Measurements from ENCODE around the gene ARHGEF4. TPM values are rescaled to one million over a fixed set of nuclear protein-coding genes. Genes with fewer than 3 reads are reported as not detected.

Gene ARHGEF4
- total RNA-seq, 1 donor from 2014 or later, result 4.8 TPM

GRCh38 chr2:130835766-130836015 is 1.0 kb upstream of the ARHGEF4 start:
- no peak overlapping the region for H3K4me3 Mint-ChIP-seq (ENCODE audit: unreplicated experiment)
- Histone ChIP-seq H3K79me2 (ENCODE audit: insufficient read depth, low read length) (no peaks in the 10 kb centered on the region), H3K27me3 (ENCODE audit: insufficient read depth, low read length) (peaks cover 28% of the 10 kb centered on the region), H3K4me3 (ENCODE audit: insufficient read depth, low read depth, low read length) (no peak overlapping the region), H3K27ac (ENCODE audit: low read depth, low read length) (no peak overlapping the region), H3K4me1 (ENCODE audit: insufficient read depth, low read length) (peaks cover 13% of the 10 kb centered on the region), H2AFZ (ENCODE audit: low read depth, low read length) (no peak overlapping the region), H3K4me2 (ENCODE audit: low read length) (no peak overlapping the region), H3K36me3 (ENCODE audit: insufficient read depth, low read length) (no peaks in the 10 kb centered on the region), H3K9me3 (ENCODE audit: insufficient read depth, low read depth, low read length) (no peaks in the 10 kb centered on the region), H4K20me1 (ENCODE audit: insufficient read depth, low read length) (no peaks in the 10 kb centered on the region), H3K9ac (ENCODE audit: low read length) (no peak overlapping the region)
- no peaks in the 10 kb centered on the region for H3K36me3 Mint-ChIP-seq (ENCODE audit: low read depth, unreplicated experiment)
- FAIRE-seq, result no peak
- no peak overlapping the region for H3K27ac Mint-ChIP-seq (ENCODE audit: unreplicated experiment)
- TF ChIP-seq CTCF (IDR thresholded peaks at IDR 0.05; ENCODE audit: insufficient read depth, low read depth, low read length) (no peak), EZH2 (IDR thresholded peaks at IDR 0.05; ENCODE audit: insufficient read depth, low read length) (no peak)
- H3K4me1 Mint-ChIP-seq (ENCODE audit: low read depth, unreplicated experiment), result peaks cover 7% of the 10 kb centered on the region
- no peaks in the 10 kb centered on the region for H3K9me3 Mint-ChIP-seq (ENCODE audit: unreplicated experiment)
- peaks cover 40% of the 10 kb centered on the region for H3K27me3 Mint-ChIP-seq (ENCODE audit: low read depth, unreplicated experiment)
- DNase-seq (ENCODE audit: low read depth), result no peak

- Histone ChIP-seq H3K4me3 (ENCODE audit: insufficient read depth, low read depth, low read length) (peak overlapping the region; percentile 17), H2AFZ (ENCODE audit: low read depth, low read length) (peak overlapping the region; percentile 66), H4K20me1 (ENCODE audit: insufficient read depth, low read length) (no peaks in the 10 kb centered on the region), H3K36me3 (ENCODE audit: insufficient read depth, low read length) (no peaks in the 10 kb centered on the region), H3K9me3 (ENCODE audit: insufficient read depth, low read depth, low read length) (no peaks in the 10 kb centered on the region), H3K4me1 (ENCODE audit: insufficient read depth, low read length) (peaks cover 13% of the 10 kb centered on the region), H3K27me3 (ENCODE audit: insufficient read depth, low read length) (peaks cover 30% of the 10 kb centered on the region), H3K79me2 (ENCODE audit: insufficient read depth, low read length) (no peaks in the 10 kb centered on the region), H3K27ac (ENCODE audit: low read depth, low read length) (no peak overlapping the region), H3K9ac (ENCODE audit: low read length) (no peak overlapping the region), H3K4me2 (ENCODE audit: low read length) (peak overlapping the region; percentile 71)
- Mint-ChIP-seq H3K36me3 (ENCODE audit: low read depth, unreplicated experiment) (no peaks in the 10 kb centered on the region), H3K4me1 (ENCODE audit: low read depth, unreplicated experiment) (peaks cover 7% of the 10 kb centered on the region), H3K27me3 (ENCODE audit: low read depth, unreplicated experiment) (peaks cover 45% of the 10 kb centered on the region), H3K9me3 (ENCODE audit: unreplicated experiment) (no peaks in the 10 kb centered on the region), H3K4me3 (ENCODE audit: unreplicated experiment) (no peak overlapping the region), H3K27ac (ENCODE audit: unreplicated experiment) (no peak overlapping the region)
- TF ChIP-seq EZH2 (IDR thresholded peaks at IDR 0.05; ENCODE audit: insufficient read depth, low read length) (peak; percentile 59), CTCF (IDR thresholded peaks at IDR 0.05; ENCODE audit: insufficient read depth, low read depth, low read length) (no peak)
- DNase-seq (ENCODE audit: low read depth) (no peak), FAIRE-seq (no peak)
Observed at GRCh38 chr2:130837175-130837810, 579 bp downstream of the ARHGEF4 start.

- Histone ChIP-seq H4K20me1 (ENCODE audit: insufficient read depth, low read length) (no peaks in the 10 kb centered on the region), H3K36me3 (ENCODE audit: insufficient read depth, low read length) (no peaks in the 10 kb centered on the region), H3K4me2 (ENCODE audit: low read length) (no peak overlapping the region), H3K4me1 (ENCODE audit: insufficient read depth, low read length) (peaks cover 13% of the 10 kb centered on the region), H3K27ac (ENCODE audit: low read depth, low read length) (no peak overlapping the region), H3K9me3 (ENCODE audit: insufficient read depth, low read depth, low read length) (no peaks in the 10 kb centered on the region), H3K4me3 (ENCODE audit: insufficient read depth, low read depth, low read length) (no peak overlapping the region), H3K79me2 (ENCODE audit: insufficient read depth, low read length) (no peaks in the 10 kb centered on the region), H3K27me3 (ENCODE audit: insufficient read depth, low read length) (peaks cover 33% of the 10 kb centered on the region), H2AFZ (ENCODE audit: low read depth, low read length) (no peak overlapping the region), H3K9ac (ENCODE audit: low read length) (no peak overlapping the region)
- Mint-ChIP-seq H3K9me3 (ENCODE audit: unreplicated experiment) (no peaks in the 10 kb centered on the region), H3K27ac (ENCODE audit: unreplicated experiment) (no peak overlapping the region), H3K4me3 (ENCODE audit: unreplicated experiment) (no peak overlapping the region), H3K27me3 (ENCODE audit: low read depth, unreplicated experiment) (peaks cover 47% of the 10 kb centered on the region), H3K4me1 (ENCODE audit: low read depth, unreplicated experiment) (peaks cover 7% of the 10 kb centered on the region), H3K36me3 (ENCODE audit: low read depth, unreplicated experiment) (no peaks in the 10 kb centered on the region)
- no peak for TF ChIP-seq EZH2 (IDR thresholded peaks at IDR 0.05; ENCODE audit: insufficient read depth, low read length)
- no peak for TF ChIP-seq CTCF (IDR thresholded peaks at IDR 0.05; ENCODE audit: insufficient read depth, low read depth, low read length)
- DNase-seq (ENCODE audit: low read depth) (no peak), FAIRE-seq (no peak)
Observed at GRCh38 chr2:130837811-130838565, 1.3 kb downstream of the ARHGEF4 start.

All from astrocyte (in vitro differentiated cells and primary cell).